Measurements from ENCODE around the gene IDH2.

The IDH2 gene

DNA sequence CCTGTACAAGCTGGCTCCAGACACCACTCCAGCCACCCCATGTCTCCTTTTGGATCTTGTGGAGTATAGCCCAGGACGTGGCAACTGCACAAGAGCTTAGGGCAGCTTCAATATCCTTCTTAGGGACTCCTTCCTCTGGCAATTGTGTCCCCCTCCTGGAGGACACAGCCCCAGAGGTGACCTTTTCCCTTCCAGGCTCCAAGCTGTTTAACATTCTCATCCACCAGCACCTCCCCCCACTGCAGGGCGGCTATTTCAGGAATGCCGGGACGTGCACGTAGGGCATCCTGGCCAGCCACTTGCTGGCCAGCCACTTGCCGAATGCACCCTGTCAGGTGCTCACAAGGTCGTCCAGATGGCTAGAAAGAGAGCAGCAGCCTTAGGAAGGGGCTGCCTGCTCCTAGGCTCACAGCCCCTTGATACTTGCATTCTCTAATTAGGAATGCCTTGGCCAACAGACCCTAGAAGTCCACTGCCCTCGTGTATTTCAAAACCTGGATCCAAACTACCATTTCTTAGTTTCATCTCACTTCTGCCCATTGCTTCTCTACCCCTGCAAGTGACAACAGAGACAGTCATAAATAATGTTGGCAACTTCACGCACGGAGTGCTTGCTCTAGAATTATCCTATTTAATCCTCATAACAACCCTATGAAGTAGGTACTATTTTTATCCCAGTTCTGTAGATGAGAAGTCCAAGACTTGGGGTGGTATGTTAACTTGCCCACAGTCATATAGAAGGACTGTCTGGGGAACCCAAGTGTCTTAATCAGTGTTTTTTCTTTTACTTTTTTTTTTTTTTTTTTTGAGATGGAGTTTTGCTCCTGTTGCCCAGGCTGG, 24.5 kb upstream of the IDH2 start:
- TF ChIP-seq, protein P1, sequence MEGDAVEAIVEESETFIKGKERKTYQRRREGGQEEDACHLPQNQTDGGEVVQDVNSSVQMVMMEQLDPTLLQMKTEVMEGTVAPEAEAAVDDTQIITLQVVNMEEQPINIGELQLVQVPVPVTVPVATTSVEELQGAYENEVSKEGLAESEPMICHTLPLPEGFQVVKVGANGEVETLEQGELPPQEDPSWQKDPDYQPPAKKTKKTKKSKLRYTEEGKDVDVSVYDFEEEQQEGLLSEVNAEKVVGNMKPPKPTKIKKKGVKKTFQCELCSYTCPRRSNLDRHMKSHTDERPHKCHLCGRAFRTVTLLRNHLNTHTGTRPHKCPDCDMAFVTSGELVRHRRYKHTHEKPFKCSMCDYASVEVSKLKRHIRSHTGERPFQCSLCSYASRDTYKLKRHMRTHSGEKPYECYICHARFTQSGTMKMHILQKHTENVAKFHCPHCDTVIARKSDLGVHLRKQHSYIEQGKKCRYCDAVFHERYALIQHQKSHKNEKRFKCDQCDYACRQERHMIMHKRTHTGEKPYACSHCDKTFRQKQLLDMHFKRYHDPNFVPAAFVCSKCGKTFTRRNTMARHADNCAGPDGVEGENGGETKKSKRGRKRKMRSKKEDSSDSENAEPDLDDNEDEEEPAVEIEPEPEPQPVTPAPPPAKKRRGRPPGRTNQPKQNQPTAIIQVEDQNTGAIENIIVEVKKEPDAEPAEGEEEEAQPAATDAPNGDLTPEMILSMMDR (conservative IDR thresholded peaks at IDR 0.05) = no peak
- no peak overlapping the region for H3K27ac ChIP-seq

GRCh38 chr15:90126022-90126421, 23.8 kb upstream of the IDH2 start:
- TF ChIP-seq, protein P1 (conservative IDR thresholded peaks at IDR 0.05) = no peak
- no peak for TF ChIP-seq ZFX (IDR thresholded peaks at IDR 0.05)
- no peak overlapping the region for H3K27ac ChIP-seq

GRCh38 chr15:90124507-90124906, 22.2 kb upstream of the IDH2 start:
- TF ChIP-seq, protein P1 (conservative IDR thresholded peaks at IDR 0.05) = no peak
- no peak for TF ChIP-seq ZFX (IDR thresholded peaks at IDR 0.05)
- H3K27ac ChIP-seq = no peak overlapping the region

DNA sequence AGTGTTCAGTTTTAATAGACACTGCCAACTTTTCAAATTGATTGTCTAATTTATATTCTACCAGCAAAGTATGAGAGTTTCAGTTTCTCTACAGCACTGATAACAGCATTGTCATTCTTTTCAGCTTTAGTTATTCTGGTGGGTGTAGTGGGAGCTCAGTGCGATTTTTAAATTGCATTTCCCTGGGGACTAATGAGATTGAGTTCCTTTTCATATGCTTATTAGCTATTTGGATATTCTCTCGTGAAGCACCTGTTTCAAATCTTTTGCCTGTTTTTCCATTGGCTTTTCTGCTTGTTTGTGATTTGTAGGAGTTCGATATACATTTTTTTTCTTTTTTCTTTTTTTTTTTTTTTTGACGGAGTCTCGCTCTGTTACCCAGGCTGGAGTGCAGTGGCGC, 18.8 kb upstream of the IDH2 start:
- H3K27ac ChIP-seq = no peak overlapping the region
- TF ChIP-seq ZFX (IDR thresholded peaks at IDR 0.05) = no peak
- TF ChIP-seq, protein P1 (conservative IDR thresholded peaks at IDR 0.05) = no peak

DNA sequence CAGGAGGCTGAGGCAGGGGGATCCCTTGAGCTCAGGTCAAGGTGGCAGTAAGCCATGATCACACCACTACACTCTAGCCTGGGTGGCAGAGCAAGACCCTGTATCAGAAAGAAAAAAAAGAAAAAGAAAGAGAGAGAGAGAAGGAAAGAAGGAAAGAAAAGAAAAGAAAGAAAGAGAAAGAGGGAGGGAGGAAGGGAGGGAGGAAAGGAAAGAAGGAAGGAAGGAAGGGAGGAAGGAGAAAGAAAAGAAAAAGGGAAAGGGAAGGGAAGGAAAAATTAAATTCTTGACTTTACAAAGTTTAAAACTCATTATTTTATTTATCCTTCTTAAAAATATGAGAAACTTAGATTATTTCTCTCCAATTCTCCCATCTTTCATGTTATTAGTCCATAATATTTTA, 17.1 kb upstream of the IDH2 start:
- TF ChIP-seq, protein P1 (conservative IDR thresholded peaks at IDR 0.05) = no peak
- H3K27ac ChIP-seq = no peak overlapping the region

DNA sequence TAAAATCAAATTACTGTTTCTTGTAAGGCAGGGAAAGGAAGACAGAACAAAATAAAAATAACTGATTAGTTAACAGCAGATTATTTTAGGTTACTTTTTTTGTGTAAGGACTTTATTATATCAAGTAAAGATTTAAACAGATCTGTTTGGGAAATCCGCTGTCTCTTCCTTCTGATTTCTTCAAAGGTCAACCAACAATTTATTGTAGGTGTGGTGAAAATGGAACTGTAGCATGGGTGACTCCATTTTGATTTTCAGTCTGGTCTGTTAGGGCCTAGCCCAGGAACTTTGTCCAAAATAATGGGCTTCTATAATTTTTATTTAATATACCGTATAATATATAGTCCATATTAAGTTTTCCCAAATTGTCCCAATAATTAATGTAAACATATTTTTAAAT, 13.5 kb upstream of the IDH2 start:
- no peak overlapping the region for H3K27ac ChIP-seq
- TF ChIP-seq ZFX (IDR thresholded peaks at IDR 0.05) = no peak
- TF ChIP-seq, protein P1 (conservative IDR thresholded peaks at IDR 0.05) = no peak

DNA sequence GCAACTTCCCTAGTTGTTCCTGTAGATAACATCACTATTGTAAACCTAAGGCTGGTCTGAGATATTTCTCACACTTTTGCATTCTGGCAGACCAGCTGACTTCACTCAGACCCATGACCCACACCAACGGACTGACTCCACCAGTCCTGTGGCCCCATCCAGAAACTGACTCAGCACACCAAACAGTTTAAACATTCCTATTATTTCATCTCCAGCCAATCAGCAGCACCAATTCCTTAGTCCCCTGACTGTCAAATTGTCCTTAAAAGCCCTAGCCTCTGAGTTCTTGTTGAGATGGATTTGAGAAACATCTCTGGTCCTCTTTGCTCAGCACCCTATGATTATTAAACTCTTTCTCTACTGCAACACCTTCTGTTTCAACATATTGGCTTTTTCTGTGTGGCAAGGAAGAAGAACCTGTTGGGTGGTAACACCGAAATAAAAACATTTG, 12.2 kb upstream of the IDH2 start:
- no peak overlapping the region for H3K27ac ChIP-seq
- TF ChIP-seq, protein P1 (conservative IDR thresholded peaks at IDR 0.05) = no peak
- no peak for TF ChIP-seq ZFX (IDR thresholded peaks at IDR 0.05)
